Endothelial cell of hepatic sinusoid (primary cell): ENCODE results near the gene IQSEC3.

Source experiments
- in situ Hi-C: cut with HindIII; loops from 2 replicates; pipeline ENCODE4 v1.10.0; 2017; ENCODE audit warnings: low sequenced_read_pairs

IQSEC3 gene

GRCh38 chr12:161823-162222, 95.3 kb downstream of the IQSEC3 start:
- in situ Hi-C loops = no loop called here

- in situ Hi-C loops = no loop called here
Measured at GRCh38 chr12:162467-163307, 96.1 kb downstream of the IQSEC3 start.

- in situ Hi-C loops = no loop called here
Measured at GRCh38 chr12:163406-163986, 96.9 kb downstream of the IQSEC3 start.

GRCh38 chr12:164207-164606, 97.6 kb downstream of the IQSEC3 start:
- in situ Hi-C loops = no loop called here

- in situ Hi-C loops = no loop called here
Measured at GRCh38 chr12:165862-166368, 99.3 kb downstream of the IQSEC3 start.

- in situ Hi-C loops = no loop called here
Measured at GRCh38 chr12:166425-167075, 100.0 kb downstream of the IQSEC3 start.

- in situ Hi-C loops = no loop called here
Measured at GRCh38 chr12:167959-168600, 101.5 kb downstream of the IQSEC3 start.

GRCh38 chr12:168763-169525, 102.4 kb downstream of the IQSEC3 start:
- in situ Hi-C loops = no loop called here

GRCh38 chr12:169528-170370, 103.2 kb downstream of the IQSEC3 start:
- in situ Hi-C loops = no loop called here

GRCh38 chr12:170371-171225, 104.0 kb downstream of the IQSEC3 start:
- in situ Hi-C loops = no loop called here

- in situ Hi-C loops = no loop called here
Measured at GRCh38 chr12:171276-171675, 104.7 kb downstream of the IQSEC3 start.

- in situ Hi-C loops = no loop called here
Measured at GRCh38 chr12:171743-172676, 105.4 kb downstream of the IQSEC3 start.

- in situ Hi-C loops = no loop called here
Measured at GRCh38 chr12:172732-173161, 106.2 kb downstream of the IQSEC3 start.

- in situ Hi-C loops = no loop called here
Measured at GRCh38 chr12:174124-174523, 107.6 kb downstream of the IQSEC3 start.

- in situ Hi-C loops = no loop called here
Measured at GRCh38 chr12:174596-174995, 108.0 kb downstream of the IQSEC3 start.

- in situ Hi-C loops = no loop called here
Measured at GRCh38 chr12:175250-175649, 108.7 kb downstream of the IQSEC3 start.

GRCh38 chr12:175759-176158, 109.2 kb downstream of the IQSEC3 start:
- in situ Hi-C loops = no loop called here
